SK-N-SH (cell line): ENCODE measurements around the gene FAM81A.

Source experiments
- EP300 ChIP-seq, 2 experiments: IDR thresholded peaks; 2 replicates each; pipeline versions ENCODE4 v1.4.0 to v1.6.1; 2012; ENCODE audit warnings: borderline replicate concordance in 1 of 2, low read depth in 1 of 2, low read length in 1 of 2
- MEF2A ChIP-seq: IDR thresholded peaks from 2 replicates; pipeline ENCODE4 v1.4.0; 2012; ENCODE audit warnings: low read depth, borderline replicate concordance
- NRF1 ChIP-seq: IDR thresholded peaks from 2 replicates; pipeline ENCODE4 v1.6.1; 2012; ENCODE audit warnings: low read depth, mild to moderate bottlenecking, low read length
- POLR2AphosphoS5 ChIP-seq: IDR thresholded peaks from 2 replicates; pipeline ENCODE4 v1.6.1; 2012; ENCODE audit warnings: low read depth, low read length
- RAD21 ChIP-seq: IDR thresholded peaks from 2 replicates; pipeline ENCODE4 v1.6.1; 2012; ENCODE audit warnings: mild to moderate bottlenecking, low read length
- RCOR1 ChIP-seq: fragments of 150-350 bp; IDR thresholded peaks from 2 replicates; pipeline ENCODE4 v1.6.1; 2017; ENCODE audit warnings: antibody characterized with exemption, low read length
- TAF1 ChIP-seq: IDR thresholded peaks from 2 replicates; pipeline ENCODE4 v1.6.1; 2012; ENCODE audit warnings: low read depth, mild to moderate bottlenecking, low read length, moderate library complexity, borderline replicate concordance
- YY1 ChIP-seq: IDR thresholded peaks from 2 replicates; pipeline ENCODE4 v1.4.0; 2012; ENCODE audit warnings: low read depth, mild to moderate bottlenecking
- TF ChIP-seq, protein P1 (sequence below): fragments of 200-600 bp; sonication (generic); IDR thresholded peaks from 2 replicates; pipeline ENCODE4 v1.6.1; 2017; ENCODE audit warnings: antibody characterized with exemption, mild to moderate bottlenecking, moderate library complexity
- TF ChIP-seq, protein P2 (sequence below): fragments of 150-350 bp; IDR thresholded peaks from 2 replicates; pipeline ENCODE4 v1.6.1; 2016; ENCODE audit warnings: mild to moderate bottlenecking, low read depth, low read length

DNA sequence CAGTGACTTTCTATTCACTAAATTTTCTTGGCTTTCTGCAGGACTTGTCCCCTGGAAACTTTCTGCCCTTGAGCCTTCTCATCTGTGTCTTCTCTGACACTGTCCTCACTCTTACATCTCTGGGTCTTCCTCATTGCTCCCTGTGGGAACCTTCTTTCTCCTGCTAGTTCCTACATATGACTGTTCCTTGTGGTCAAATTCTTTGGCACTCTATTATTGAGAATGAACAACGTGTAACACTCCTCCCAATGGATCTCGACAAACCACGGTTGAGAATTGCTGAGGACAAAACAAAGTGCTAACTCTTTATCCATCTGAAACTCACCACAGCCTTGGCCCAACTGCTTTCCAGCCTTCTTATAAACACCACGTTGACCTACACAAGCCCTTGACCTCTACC, 3.5 kb upstream of the FAM81A start:
- TF ChIP-seq, protein P1, sequence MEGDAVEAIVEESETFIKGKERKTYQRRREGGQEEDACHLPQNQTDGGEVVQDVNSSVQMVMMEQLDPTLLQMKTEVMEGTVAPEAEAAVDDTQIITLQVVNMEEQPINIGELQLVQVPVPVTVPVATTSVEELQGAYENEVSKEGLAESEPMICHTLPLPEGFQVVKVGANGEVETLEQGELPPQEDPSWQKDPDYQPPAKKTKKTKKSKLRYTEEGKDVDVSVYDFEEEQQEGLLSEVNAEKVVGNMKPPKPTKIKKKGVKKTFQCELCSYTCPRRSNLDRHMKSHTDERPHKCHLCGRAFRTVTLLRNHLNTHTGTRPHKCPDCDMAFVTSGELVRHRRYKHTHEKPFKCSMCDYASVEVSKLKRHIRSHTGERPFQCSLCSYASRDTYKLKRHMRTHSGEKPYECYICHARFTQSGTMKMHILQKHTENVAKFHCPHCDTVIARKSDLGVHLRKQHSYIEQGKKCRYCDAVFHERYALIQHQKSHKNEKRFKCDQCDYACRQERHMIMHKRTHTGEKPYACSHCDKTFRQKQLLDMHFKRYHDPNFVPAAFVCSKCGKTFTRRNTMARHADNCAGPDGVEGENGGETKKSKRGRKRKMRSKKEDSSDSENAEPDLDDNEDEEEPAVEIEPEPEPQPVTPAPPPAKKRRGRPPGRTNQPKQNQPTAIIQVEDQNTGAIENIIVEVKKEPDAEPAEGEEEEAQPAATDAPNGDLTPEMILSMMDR = no peak
- TF ChIP-seq RAD21 = no peak
- TF ChIP-seq YY1 = no peak
- TF ChIP-seq EP300 (IDR thresholded peaks at IDR 0.05; ENCODE audit: borderline replicate concordance in 1 of 2, low read depth in 1 of 2, low read length in 1 of 2) = no peak
- TF ChIP-seq TAF1 = no peak
- TF ChIP-seq POLR2AphosphoS5 = no peak
- TF ChIP-seq, protein P2, sequence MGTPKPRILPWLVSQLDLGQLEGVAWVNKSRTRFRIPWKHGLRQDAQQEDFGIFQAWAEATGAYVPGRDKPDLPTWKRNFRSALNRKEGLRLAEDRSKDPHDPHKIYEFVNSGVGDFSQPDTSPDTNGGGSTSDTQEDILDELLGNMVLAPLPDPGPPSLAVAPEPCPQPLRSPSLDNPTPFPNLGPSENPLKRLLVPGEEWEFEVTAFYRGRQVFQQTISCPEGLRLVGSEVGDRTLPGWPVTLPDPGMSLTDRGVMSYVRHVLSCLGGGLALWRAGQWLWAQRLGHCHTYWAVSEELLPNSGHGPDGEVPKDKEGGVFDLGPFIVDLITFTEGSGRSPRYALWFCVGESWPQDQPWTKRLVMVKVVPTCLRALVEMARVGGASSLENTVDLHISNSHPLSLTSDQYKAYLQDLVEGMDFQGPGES = no peak
- TF ChIP-seq MEF2A = no peak
- TF ChIP-seq NRF1 = no peak
- no peak for TF ChIP-seq RCOR1
